HG03159 (cell line): ENCODE results near the gene SASH1.
"Not testable (repeated sequence)": the region's sequence is repeated elsewhere in the genome, so short reads cannot be mapped to it uniquely, and the experiment has no call there.

Source experiments
- ATAC-seq: cut with Tn5 transposase; IDR thresholded peaks from one replicate; pipeline ENCODE4 v1.9.1; 2021; ENCODE audit warnings: mild to moderate bottlenecking, moderate library complexity; ENCODE audit not compliant: unreplicated experiment

Gene SASH1

GRCh38 chr6:148328876-148329555, 13.6 kb upstream of the SASH1 start:
- no peak for ATAC-seq

- ATAC-seq: no peak
These were observed 12.8 kb upstream of the SASH1 start for GRCh38 chr6:148329596-148330381.

DNA sequence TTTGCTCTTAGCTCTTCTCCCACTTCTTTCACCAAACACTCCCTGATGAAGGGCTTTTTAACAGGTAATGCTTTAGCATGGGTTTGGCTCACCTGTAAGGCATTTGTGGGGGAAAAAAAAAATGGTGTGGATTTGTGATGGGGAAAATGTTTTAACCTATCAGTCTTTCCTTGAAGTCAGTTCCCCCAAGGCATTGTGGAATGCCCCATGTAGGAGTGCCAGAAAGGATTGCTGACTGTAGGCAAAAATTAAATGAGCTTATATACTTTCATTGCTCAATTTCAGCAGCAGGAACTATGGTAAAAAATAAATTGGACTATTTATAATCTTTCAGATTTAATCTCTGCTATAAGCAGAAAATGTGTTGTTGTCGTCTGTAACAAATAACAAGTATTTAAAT, 10.6 kb upstream of the SASH1 start:
- no peak for ATAC-seq

GRCh38 chr6:148336901-148337300, 5.7 kb upstream of the SASH1 start:
- ATAC-seq: no peak

GRCh38 chr6:148339766-148340165, 2.9 kb upstream of the SASH1 start:
- ATAC-seq: no peak

GRCh38 chr6:148340586-148341297, 1.9 kb upstream of the SASH1 start:
- ATAC-seq: no peak

- ATAC-seq: no peak
These were observed 613 bp upstream of the SASH1 start for GRCh38 chr6:148342100-148342349.

GRCh38 chr6:148343047-148343782, 577 bp downstream of the SASH1 start:
- ATAC-seq: no peak

GRCh38 chr6:148345176-148345575, 2.5 kb downstream of the SASH1 start:
- ATAC-seq: no peak

DNA sequence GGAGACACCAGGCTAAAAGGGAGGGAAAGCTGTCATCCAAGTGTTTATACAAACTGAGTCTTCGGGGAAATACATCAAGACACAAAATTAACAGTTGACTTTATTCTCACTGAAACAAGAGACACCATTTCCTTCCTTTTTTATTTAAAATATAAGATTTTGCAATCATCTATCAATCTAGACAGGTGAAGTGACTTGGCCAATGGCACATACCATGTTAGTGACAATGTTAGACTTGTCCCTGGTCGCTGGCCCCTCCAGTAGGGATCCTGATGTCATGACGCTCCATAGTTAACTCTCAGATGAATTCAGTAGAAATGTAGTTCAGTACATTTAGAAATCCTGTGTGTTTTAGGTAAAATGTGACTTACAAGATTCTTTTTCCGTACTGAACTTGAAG, 2.9 kb downstream of the SASH1 start:
- no peak for ATAC-seq

DNA sequence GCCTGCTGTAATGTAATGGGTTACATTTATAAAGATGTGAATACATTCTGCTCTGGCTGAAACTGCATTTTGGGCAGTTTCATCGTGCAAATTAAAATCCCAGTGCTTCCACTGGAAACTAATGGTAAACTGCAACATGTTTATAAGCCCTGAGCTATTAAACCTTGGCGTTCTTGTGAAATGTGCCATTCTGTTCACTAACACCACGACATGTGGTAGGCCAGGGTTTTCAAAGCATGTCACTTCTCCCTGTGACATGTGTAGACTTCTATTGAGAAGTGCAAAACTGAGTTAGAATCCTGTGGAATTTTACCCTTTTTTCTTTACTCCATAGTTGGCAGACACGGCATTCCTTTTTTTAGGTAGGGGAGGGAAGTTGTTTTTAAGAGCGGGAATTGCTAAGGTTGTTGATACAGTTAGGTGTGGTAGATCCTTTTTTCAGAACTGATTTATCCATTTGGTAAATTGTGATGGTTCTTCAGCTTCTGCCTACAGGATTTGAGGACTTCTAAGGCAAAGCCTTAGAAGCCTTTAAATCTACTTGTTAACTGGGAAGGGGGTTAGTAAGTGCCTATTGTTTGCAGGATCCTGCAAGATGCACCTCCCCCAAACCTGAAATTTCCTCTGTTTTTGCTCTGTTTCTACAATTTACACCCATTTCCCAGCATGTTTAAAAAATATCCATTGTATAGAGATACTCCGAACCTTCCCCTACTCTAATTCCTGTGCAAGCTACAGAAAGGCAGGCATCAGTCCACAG, 4.2 kb downstream of the SASH1 start:
- ATAC-seq: no peak

DNA sequence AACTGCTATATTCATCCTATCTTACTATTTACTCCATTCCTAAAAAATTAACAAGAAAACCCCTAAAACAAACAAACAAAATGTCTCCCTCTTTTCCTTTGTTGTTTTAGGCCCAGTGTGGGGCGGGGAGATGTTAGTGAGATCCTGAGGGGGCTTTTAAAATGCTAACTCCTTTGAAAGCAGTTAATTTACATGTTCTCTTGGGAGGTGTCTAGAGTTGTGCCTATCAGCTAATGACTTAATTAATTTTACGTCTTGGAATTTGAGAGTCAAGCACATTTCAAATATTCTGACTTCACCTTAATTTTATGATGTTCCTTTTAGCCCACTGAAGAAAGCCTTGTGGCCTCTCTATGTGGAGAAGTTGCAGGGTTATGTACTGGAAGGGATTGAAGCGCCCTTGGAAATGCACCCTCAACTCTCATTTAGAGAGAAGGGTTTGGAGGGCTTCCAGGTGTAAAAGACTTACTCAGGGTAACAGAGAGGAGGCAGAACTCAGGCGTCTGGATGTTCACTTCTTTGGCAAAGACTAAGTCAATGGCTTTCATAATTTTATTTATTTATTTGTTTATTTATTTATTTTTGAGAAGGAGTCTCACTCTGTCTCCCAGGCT, 4.9 kb downstream of the SASH1 start:
- no peak for ATAC-seq

DNA sequence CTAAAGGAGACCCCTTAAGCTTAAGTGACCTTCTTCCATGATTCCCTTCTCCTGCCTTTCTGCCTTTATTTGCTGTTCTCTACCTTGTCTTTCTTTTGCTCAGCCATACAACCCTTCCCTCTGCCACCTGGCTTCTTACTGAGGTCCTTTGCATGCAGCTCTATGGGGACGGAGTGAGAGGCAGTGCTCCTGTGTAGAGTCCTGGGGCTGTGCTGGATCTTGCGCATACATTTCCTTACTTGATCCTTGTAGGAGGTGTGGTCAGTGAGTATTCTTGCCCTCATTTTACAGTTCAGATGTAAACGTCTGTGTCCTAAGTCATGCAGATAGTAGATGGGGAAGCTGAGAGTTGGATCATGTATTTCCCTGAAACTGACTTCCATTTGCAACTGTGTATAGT, 5.7 kb downstream of the SASH1 start:
- no peak for ATAC-seq

- no peak for ATAC-seq
These were observed 6.1 kb downstream of the SASH1 start for GRCh38 chr6:148348778-148349177.

DNA sequence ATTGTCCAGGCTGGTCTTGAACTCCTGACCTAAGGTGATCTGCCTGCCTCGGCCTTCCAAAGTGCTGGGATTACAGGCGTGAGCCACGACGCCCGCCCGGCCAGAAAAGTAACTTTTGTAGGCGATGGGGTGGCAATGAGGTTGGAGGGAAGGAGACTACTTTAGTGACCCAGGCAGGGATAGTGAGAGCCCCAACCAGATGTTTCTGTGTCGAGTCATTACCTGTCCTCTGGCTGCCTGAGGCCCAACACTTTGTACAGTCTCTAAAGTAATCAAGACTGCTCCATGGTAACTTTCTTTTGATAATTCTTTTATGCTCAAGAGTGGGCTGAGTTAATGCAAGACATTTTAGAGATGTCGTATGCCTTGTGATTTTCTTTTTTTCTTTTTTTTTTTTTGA, 6.8 kb downstream of the SASH1 start:
- no peak for ATAC-seq

GRCh38 chr6:148351309-148351708, 8.7 kb downstream of the SASH1 start:
- ATAC-seq: no peak

GRCh38 chr6:148352421-148352820, 9.8 kb downstream of the SASH1 start:
- ATAC-seq: not testable (repeated sequence)

DNA sequence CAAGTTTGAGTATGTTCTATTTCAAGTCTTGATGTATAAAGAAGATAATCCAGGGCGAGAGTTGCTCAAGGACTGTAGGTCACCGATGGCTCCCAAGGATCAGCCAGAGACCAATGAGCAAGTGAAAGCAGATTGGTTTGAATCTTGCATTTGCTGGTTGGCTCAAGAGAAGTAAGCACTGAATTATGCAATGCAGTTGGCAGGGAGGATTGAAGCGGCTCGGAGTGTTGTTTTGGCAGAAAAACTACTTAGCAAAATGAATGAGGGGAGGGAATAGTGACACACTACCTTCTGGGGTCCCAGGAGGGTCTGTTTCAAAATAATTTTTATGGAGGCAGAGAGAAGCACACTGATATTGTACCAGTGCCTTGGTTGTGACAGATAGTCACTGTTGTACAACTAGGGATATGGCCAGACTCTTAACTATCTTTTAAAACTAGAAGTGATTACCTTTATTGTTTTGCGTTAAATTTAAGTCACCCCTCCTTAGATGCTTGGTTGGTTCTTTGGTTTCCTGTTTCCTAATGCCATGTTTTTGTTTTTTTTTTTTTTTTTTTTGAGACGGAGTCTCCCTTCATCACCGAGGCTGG, 15.7 kb downstream of the SASH1 start:
- no peak for ATAC-seq

DNA sequence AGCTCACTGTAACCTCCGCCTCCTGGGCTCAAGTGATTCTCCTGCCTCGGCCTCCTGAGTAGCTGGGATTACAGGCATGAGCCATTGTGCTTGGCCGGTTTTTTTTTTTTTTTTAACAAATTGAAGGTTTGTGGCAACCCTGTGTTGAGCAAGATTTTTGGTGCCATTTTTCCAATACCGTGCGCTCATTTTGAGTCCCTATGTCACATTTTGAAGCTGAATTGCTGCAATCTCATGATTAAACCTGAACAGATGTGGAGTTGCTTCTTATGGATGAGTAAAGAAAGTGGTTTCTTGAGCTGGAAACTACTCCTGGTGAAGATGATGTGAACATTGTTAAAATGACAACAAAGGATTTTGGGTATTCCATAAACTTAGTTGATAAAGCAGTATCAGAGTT, 16.6 kb downstream of the SASH1 start:
- no peak for ATAC-seq
